ENCODE data around the gene ZNF547. TPM values are rescaled to one million over a fixed set of nuclear protein-coding genes. Genes with fewer than 3 reads are reported as not detected.

The ZNF547 gene
- total and polyA plus RNA-seq, 2 donors (not counting 3 experiments of a cell fraction or from before 2014, with no cell fraction given), result 1.9 to 2.7 TPM

DNA sequence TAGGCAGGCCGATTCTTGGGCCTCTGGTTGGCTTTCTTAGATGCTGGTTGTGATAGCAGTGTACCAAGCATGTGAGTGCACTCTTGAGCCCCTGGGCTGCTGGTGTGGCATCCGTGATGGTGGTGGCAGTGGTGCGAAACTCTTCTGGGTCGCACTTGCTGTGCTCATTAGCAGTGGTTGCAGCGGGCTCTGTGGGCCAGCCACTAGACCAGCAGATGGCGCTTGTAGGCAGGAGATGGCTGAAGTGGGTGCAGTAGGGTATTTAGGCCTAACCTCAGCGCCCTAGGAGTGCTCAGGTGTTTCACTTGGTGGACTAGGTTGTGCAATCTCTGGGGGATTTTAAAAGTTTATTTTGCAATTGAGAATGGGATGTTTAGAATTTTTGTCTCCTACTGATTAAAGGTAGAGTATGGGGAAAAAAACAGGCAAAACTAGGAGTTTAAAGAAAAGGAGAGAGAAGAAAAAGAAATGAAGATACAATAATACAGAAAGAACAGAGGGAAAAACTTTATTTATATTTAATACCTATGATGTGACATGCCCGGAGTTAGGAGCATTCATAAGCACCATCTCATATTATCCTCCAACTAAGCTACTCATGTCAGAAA is 43.3 kb downstream of the ZNF547 start:
- Histone ChIP-seq H2AFZ (ENCODE audit: low read depth, low read length) (no peak overlapping the region), H3K9ac (replicated peaks; ENCODE audit: extremely low read depth, insufficient read depth, low read length) (no peak overlapping the region), H3K27ac (ENCODE audit: insufficient read depth, low read depth, low read length) (no peak overlapping the region), H3K4me1 (ENCODE audit: control insufficient read depth, extremely low read depth, insufficient read depth, low read length) (peaks cover 4% of the 10 kb centered on the region), H3K9me1 (replicated peaks; ENCODE audit: control insufficient read depth, extremely low read depth, insufficient read depth, low read length) (no peaks in the 10 kb centered on the region), H3K4me3 (replicated peaks in 1 of 3; ENCODE audit: insufficient read depth in 1 of 3, low read depth in 1 of 3, low read length in 3 of 3) (no peak overlapping the region), H4K20me1 (replicated peaks; ENCODE audit: control insufficient read depth, extremely low read depth, insufficient read depth, low read length) (no peaks in the 10 kb centered on the region), H3K27me3 (ENCODE audit: control insufficient read depth in 2 of 2, insufficient read depth in 2 of 2, low read length in 2 of 2) (no peaks in the 10 kb centered on the region), H3K79me2 (ENCODE audit: control insufficient read depth, insufficient read depth, low read length) (peaks cover 1% of the 10 kb centered on the region), H3K4me2 (ENCODE audit: insufficient read depth, low read length) (no peak overlapping the region), H3K36me3 (ENCODE audit: control insufficient read depth in 2 of 2, extremely low read depth in 1 of 2, insufficient read depth in 2 of 2, low read length in 2 of 2) (no peaks in the 10 kb centered on the region), H3K9me3 (replicated peaks; ENCODE audit: control insufficient read depth, insufficient read depth, low read length) (no peaks in the 10 kb centered on the region)
- DNase-seq (ENCODE audit: low read depth, low spot score), result peak; percentile 47
- intact Hi-C loops (cut with micrococcal nuclease), result loop anchor here (1.0 kb wide), 1 partner anchor 332 kb away; no protein-coding TSS in a partner anchor
- dilution Hi-C loops (cut with MboI; ENCODE audit: extremely low pct_ligation_motif_present, low sequenced_read_pairs), result no loop called here
- ChIA-PET CTCF (interaction anchor here (0.6 to 1.0 kb wide), 2 partner anchors 29 to 437 kb away, joined by 3 to 6 read pairs; partner anchors contain the start of gene ZNF749), POLR2A (no interaction called here)
- peak; percentile 4 for FAIRE-seq
- no TSS peak for BruUV-seq (replicated peaks)
- TF ChIP-seq, protein P1, sequence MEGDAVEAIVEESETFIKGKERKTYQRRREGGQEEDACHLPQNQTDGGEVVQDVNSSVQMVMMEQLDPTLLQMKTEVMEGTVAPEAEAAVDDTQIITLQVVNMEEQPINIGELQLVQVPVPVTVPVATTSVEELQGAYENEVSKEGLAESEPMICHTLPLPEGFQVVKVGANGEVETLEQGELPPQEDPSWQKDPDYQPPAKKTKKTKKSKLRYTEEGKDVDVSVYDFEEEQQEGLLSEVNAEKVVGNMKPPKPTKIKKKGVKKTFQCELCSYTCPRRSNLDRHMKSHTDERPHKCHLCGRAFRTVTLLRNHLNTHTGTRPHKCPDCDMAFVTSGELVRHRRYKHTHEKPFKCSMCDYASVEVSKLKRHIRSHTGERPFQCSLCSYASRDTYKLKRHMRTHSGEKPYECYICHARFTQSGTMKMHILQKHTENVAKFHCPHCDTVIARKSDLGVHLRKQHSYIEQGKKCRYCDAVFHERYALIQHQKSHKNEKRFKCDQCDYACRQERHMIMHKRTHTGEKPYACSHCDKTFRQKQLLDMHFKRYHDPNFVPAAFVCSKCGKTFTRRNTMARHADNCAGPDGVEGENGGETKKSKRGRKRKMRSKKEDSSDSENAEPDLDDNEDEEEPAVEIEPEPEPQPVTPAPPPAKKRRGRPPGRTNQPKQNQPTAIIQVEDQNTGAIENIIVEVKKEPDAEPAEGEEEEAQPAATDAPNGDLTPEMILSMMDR (IDR thresholded peaks at IDR 0.05; ENCODE audit: extremely low read depth in 1 of 2, insufficient read depth in 1 of 2, low read depth in 1 of 2, low read length in 2 of 2), result peak; percentile 55 to 75
- TF ChIP-seq POLR2AphosphoS5 (IDR thresholded peaks at IDR 0.05; ENCODE audit: insufficient read depth, low read depth, low read length) (no peak), JUN (IDR thresholded peaks at IDR 0.05; ENCODE audit: borderline replicate concordance, insufficient read depth, insufficient read length, low read depth) (no peak), GATA2 (IDR thresholded peaks at IDR 0.05; ENCODE audit: insufficient read depth, insufficient read length, low read depth, low read length) (no peak), MYC (IDR thresholded peaks at IDR 0.05; ENCODE audit: low read depth, low read length) (no peak)

All from endothelial cell of umbilical vein (primary cell).